Fibroblast of upper back skin (primary cell): ENCODE data around the gene IFIT1B.
"Not testable (repeated sequence)": the region's sequence is repeated elsewhere in the genome, so short reads cannot be mapped to it uniquely, and the experiment has no call there.

Source experiments
- DNase-seq: peaks from one replicate; pipeline ENCODE4 v3.0.0-alpha.2; 2013

IFIT1B gene

GRCh38 chr10:89350631-89351315 is 27.1 kb upstream of the IFIT1B start:
- not testable (repeated sequence) for DNase-seq

- DNase-seq, result peak; percentile 26
These were observed 26.5 kb upstream of the IFIT1B start for GRCh38 chr10:89351412-89351779.

GRCh38 chr10:89351780-89352597 is 25.9 kb upstream of the IFIT1B start:
- DNase-seq, result peak; percentile 98

- DNase-seq, result peak; percentile 28
These were observed 25.1 kb upstream of the IFIT1B start for GRCh38 chr10:89352802-89353201.

- DNase-seq, result peak; percentile 59
These were observed 22.4 kb upstream of the IFIT1B start for GRCh38 chr10:89355394-89355931.

- DNase-seq, result no peak
These were observed 20.8 kb upstream of the IFIT1B start for GRCh38 chr10:89357096-89357495.

- no peak for DNase-seq
These were observed 19.9 kb upstream of the IFIT1B start for GRCh38 chr10:89357975-89358374.

GRCh38 chr10:89360157-89360556 is 17.7 kb upstream of the IFIT1B start:
- DNase-seq, result no peak

GRCh38 chr10:89362929-89363328 is 14.9 kb upstream of the IFIT1B start:
- no peak for DNase-seq

GRCh38 chr10:89363729-89364442 is 14.0 kb upstream of the IFIT1B start:
- DNase-seq, result no peak

- no peak for DNase-seq
These were observed 13.3 kb upstream of the IFIT1B start for GRCh38 chr10:89364531-89364930.

- DNase-seq, result no peak
These were observed 10.3 kb upstream of the IFIT1B start for GRCh38 chr10:89367529-89367928.

- no peak for DNase-seq
These were observed 9.7 kb upstream of the IFIT1B start for GRCh38 chr10:89368129-89368528.

GRCh38 chr10:89369156-89370105 is 8.4 kb upstream of the IFIT1B start:
- DNase-seq, result peak; percentile 56

- no peak for DNase-seq
These were observed 6.8 kb upstream of the IFIT1B start for GRCh38 chr10:89371079-89371478.

GRCh38 chr10:89371987-89372386 is 5.9 kb upstream of the IFIT1B start:
- no peak for DNase-seq

- DNase-seq, result peak; percentile 83
These were observed 3.7 kb upstream of the IFIT1B start for GRCh38 chr10:89373916-89374711.

GRCh38 chr10:89374713-89375141 is 3.1 kb upstream of the IFIT1B start:
- no peak for DNase-seq

GRCh38 chr10:89379103-89379502 is 1.2 kb downstream of the IFIT1B start:
- no peak for DNase-seq

- DNase-seq, result no peak
These were observed 4.9 kb downstream of the IFIT1B start for GRCh38 chr10:89382757-89383156.
